Endometrial microvascular endothelial cells (primary cell): ENCODE data around the gene OLR1. TPM values are rescaled to one million over a fixed set of nuclear protein-coding genes. Genes with fewer than 3 reads are reported as not detected.

ENCODE experiments used
- in situ Hi-C: cut with HindIII; loops from 2 replicates; pipeline ENCODE4 v1.10.0; 2017; ENCODE audit warnings: low sequenced_read_pairs, low pct_unique_long_range_greater_than_20kb; ENCODE audit errors: inconsistent ontology term
- total RNA-seq: library from RNA; depleted of rRNA; stranded (reverse); fragments of >200 nt; gene quantifications from one replicate; pipeline ENCODE4 v1.2.3, GENCODE V29; 2015; ENCODE audit errors: inconsistent ontology term

The OLR1 gene
- total RNA-seq, 1 donor from 2014 or later: 1.5 TPM

DNA sequence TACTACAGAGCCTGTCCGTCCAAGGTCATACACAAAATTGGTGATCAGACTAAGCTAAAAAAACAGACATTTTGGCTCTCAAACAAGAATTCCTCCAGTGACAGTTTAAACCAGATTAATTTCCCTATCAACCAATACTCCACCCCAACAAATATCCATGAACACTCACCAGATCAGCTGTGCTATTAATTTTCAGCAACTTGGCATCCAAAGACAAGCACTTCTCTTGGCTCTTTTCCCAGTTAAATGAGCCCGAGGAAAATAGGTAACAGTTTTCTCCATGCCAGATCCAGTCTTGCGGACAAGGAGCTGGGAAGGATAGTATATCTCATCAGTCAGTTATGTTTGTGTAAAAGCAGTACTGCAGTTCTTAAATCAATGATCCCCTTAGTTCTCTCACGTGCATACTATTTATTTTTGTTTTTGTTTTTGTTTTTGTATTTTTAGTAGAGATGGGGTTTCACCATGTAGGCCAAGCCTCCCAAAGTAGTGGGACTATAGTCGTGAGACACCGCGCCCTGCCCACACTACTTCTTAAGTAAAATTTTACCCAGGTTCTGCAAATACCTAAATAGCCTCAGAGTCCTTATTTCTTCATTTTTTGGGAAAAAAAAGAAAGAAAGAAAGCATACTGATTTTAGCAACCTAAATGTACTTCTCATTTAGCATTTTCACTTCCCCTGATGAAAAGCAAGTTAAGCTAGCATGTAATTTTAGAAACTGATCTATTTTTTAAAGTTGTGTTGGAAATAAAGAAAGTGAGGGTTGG is 11.1 kb downstream of the OLR1 start:
- in situ Hi-C loops: loop anchor here (25.0 kb wide), 1 partner anchor 424 kb away; the partner anchor contains the start of gene CLECL1

DNA sequence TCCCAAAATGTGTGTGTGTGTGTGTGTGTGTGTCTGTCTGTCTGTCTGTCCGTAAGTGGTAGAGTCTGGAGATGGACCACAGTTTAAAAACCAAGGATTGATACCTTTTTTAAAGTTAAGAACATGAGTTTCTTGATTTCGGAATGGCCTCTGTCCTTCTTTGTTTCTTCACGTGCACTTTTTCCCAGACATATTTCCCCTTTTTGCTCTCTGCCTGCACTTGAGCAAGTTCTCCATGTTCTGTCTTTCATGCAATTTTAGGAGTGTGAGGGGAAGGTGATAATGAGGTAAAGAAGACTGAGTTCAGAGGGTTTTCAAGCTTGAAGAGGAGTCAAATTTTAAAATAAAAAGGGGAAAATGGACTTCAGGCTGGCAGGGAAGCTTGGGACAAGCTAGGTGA is 12.7 kb downstream of the OLR1 start:
- in situ Hi-C loops: loop anchor here (25.0 kb wide), 1 partner anchor 422 kb away; the partner anchor contains the start of gene CLECL1

DNA sequence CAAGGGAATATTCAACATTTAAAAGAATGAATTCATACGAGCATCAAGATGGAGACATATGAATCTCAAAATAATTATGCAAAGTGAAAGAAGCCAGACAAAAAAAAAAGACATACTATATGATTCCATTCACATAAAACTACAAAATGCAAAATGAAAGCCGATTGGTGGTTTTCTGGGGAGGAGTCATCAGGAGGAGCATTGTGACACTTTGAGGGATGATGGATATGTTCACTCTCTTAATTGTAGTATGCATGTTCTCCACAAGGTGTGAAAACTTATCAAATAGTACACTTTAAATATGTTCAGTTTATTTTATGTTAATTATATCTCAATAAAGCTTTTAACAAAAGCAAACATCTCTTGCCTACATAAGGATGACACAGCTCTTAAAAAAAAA is 13.5 kb downstream of the OLR1 start:
- in situ Hi-C loops: loop anchor here (25.0 kb wide), 1 partner anchor 421 kb away; the partner anchor contains the start of gene CLECL1

DNA sequence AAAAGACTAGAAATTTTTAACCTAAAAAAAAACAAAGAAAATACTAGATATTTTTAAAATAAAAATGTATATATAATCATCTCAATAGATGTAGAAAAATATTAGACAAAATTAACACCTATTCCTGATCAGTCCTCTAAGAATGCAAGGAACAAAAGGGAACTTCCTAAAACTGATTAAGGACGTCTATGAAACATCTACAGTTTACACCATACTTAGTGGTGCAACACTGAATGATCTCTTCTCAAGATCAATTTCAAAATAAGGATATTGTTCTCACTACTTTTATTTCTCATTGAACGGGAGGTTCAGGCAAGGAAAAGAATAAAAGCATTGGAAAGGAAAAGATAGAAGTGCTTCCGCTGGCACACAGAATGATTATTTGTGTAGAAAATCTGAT is 16.0 kb downstream of the OLR1 start:
- in situ Hi-C loops: loop anchor here (25.0 kb wide), 1 partner anchor 419 kb away; the partner anchor contains the start of gene CLECL1

DNA sequence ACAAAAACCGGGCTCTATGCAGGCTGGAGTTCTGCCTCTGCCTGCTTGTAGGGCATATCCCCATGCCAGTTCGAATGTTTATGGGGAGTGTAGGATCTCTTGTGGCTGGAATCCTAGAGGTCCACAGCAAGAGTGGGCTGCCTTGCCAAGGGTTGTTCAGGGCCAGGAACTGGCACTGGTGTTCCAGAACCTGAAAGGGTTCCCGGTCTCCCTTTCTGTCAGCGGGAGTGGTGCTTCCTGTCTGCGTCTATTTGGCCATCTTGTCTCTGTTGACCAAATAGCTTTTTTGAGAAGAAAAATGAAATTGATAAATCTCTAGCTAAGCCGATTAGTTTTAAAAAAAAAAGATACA is 17.8 kb downstream of the OLR1 start:
- in situ Hi-C loops: loop anchor here (25.0 kb wide), 1 partner anchor 417 kb away; the partner anchor contains the start of gene CLECL1

DNA sequence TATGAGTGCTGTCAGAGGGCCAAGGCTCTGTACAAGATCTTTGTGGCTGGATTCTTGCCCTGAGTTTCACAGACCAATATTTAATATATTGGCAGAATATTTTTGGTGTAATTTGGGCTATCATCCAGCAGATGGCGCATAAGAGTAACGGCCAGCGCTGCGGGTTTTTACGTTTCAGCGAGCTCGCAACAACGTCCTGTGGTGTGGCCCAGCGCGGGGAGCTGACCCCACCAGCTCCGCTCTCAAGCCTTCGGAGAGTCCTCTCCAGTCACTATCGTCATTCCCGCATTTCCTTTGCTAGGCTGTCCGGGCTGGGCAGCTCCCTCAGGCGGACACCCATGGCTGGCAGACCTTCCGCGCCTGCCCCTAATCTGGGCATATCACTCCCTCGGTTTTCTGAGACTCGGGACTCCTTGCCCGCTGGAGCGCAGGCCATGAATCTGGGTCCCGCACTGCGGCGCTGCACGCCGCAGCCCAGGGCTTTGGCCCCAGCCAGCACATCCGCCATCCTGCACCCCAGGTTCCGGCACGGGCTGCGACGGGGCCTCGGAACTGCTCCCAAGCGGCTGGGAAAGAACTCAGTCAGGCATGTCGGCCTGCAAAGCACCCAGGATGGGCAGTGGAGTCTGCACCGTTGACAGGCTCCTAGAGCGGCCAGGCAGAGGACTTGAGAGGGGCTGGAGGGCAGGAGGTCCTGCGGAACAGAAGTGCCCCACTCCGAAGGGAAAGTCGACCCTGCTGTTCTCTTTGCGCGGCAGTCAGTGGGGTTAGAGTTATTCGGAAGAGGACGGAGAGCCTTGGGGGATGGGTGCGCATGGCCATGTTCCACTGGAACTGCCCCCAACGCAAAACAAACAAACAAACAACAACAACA is 18.4 kb downstream of the OLR1 start:
- in situ Hi-C loops: loop anchor here (25.0 kb wide), 1 partner anchor 416 kb away; the partner anchor contains the start of gene CLECL1

DNA sequence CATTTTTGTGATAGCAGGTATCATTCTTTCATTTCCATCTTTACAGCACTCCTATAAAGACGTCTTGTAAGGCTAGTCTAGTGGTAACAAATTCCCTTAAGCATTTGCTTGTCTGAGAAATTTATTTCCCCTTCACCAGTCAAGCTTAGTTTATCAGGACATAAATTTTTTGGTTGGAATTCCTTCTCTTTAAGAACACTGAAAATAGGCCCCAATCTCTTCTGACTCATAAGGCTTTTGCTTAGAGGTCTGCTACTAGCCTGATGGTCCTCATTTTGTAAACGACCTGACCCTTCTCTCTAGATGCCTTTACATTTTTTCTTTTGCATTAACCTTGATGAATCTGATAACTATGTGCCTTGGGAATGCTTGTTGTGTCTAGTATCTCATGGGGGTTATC is 20.3 kb downstream of the OLR1 start:
- in situ Hi-C loops: loop anchor here (25.0 kb wide), 1 partner anchor 414 kb away; the partner anchor contains the start of gene CLECL1

DNA sequence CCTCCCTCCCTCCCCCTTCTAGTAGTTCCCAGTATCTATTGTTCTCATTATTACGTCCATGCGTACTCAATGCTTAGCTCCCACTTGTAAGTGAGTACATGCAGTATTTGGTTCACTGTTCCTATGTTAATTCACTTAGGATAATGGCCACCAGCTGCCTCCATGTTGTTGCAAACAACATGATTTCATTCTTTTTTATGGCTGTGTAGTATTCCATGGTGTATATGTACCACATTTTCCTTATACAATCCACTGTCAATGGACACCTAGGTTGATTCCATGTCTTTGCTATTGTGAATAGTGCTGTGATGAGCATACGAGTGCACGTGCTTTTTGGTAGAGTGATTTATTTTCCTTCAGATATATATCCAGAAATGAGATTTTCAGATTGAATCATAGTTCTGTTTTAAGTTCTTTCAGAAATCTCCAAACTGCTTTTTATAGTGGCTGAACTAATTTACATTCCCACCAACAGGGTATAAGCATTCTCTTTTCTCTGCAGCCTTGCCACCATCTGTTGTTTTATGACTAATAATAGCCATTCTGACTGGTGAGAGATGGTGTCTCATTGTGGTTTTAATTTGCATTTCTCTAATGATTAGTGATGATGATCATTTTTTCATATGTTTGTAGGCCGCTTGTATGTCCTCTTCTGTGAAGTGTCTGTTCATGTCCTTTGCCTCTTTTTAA is 24.1 kb downstream of the OLR1 start:
- in situ Hi-C loops: no loop called here

DNA sequence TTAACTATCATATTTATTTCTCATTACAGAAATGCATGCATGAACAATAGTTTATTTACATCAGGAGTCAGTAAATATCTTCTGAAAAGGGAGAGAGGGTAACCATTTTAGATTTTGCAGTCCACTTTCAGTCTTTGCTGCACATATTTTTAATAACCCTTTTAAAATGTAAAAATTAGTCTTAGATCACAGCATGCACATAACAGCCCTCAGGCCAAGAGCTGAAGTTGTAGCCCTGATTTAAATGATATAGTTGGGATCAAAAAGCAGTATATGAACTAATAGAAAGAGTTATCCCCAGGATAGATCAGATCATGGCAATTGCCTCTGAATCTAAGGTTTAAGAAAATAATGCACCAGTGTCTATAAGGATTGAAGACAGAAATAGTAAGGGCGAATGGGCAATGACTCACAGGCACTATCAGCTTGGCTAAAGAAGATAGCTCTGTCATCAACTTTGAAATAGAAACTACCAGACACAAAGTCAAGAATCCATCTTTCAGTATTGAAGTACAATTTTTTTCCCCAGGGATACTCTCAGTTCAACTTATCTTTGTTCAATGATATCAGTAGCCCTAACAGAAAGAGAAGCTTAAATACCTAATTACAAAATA is 28.8 kb downstream of the OLR1 start:
- in situ Hi-C loops: no loop called here

DNA sequence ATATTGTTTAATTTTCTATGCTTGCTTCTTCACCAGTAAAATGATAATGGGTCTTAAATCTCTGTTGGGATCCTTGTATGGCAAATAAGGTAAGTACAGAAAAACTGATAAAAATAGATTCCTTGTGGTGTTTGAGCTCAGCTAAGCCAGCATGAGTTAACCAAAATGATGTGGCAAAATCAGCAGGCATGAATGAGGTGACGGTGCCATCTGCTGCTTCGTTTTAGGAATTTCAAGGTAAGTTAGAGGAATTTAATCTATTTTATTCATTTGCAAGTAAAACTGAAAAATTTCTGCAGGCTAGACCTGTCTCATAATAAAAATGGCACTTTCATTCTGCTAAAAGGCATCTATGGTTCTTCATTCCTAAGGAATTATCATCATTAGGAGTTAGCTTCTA is 31.9 kb downstream of the OLR1 start:
- in situ Hi-C loops: no loop called here

DNA sequence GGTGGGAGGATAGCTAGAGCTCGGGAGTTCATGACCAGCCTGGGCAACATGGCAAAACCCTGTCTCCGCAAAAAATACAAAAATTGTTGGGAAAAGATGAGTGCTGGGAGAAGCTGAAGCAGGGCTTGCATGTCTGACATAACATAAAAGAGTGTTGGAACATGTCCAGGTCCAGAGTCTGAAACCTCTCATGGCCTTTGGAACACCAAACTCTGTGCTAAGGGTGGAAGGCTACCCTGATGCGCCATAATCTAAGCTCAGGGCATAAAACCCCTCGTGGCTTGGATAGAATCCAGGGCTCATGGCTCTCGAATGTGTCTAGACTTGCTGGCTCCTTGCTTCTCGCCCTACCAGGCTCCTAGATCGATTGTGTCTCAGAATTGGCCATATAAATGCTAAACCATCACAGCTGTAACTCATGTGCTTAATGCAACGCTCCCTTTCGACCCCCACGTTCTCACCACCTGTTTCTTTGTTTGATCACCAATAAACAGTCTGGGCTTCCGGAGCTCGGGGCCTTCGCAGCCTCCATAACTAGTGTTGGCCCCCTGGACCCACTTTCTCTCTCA is 35.2 kb downstream of the OLR1 start:
- in situ Hi-C loops: no loop called here

DNA sequence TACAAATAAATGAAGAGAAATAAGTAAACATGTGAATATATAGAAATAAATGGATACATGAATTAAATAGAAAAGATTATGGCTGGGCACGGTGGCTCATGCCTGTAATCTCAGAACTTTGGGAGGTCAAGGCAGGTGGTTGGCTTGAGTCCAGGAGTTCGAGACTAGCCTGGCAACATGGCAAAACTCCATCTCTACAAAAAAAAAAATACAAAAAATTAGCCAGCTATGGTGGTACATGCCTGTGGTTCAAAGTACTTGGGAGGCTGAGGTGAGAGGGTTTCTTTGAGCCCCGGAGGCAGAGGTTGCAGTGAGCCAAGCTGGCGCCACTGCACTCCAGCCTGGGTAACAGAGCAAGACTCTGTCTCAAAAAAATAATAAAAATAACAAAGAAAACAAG is 36.8 kb downstream of the OLR1 start:
- in situ Hi-C loops: no loop called here

DNA sequence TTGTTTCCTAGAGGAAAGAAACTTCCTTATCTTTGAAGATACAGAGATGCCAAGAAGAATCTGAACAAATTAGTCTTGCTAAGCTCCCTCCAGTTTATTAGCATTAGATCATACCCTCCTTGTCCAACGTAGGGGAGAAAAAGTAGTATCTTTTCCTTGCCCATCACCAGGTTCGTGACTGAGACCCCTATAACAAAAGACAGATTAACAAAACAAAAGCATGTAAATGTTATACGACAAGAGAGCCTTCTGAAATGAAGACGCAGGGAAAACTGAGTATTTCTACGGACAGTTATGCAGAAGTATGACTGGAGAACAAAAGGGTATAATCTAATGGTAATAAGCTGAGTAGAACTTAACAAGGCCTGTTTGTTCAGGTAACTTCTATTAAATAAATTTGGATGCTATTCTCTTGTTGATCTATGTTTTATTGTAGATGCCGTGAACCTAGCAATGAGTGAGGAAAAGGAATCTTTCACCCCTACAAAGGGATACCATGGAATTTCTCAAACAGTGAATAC is 39.0 kb downstream of the OLR1 start:
- in situ Hi-C loops: no loop called here

DNA sequence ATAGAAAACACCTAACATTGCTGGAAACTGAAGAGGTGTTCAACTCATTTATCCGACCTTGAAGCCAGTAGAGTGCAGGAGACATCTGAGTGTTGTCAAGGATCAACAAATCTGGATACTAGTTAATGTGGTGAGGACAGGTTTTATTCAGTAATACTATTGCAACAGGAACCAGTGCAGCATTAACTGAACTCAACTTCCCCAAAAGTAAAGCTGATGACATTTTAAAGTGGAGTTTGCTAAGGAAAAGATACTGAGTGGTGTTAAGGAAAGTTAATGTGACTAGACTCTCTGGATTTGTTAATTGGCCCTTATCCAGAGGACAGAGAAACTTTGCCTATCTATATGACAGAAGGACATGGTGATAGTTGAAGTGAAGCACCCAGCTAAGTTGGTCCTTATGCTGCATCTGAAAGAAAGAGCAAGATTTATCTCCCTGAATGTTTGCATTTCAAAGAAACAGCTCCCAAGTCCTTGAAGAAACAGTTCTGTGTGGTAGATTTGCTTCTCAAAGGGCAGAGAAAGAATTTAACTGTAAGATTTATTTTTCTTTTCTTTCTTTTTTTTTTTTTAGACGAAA is 40.7 kb downstream of the OLR1 start:
- in situ Hi-C loops: no loop called here

DNA sequence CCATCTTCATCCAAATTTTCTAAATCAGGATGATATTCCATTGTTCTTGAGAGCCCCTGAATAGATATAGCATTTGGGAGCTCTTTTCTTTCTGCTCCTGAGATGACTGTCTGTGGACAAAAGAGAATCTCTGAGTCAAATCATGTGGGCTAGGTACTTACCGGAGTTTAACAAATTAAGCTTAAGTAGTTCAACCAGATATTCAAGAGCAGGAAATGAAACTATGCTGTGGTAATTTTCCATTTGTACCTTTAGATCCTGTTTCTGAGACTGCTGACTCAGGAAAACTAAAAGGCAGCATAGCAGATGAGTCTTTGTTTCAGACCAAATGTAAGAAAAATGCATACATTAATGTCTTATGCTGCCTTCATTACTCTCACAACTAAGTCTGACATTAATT is 41.9 kb downstream of the OLR1 start, which contains the start of gene CLEC7A:
CLEC7A (minus strand) TSS at position 158 of the 400 bp plus-strand sequence; CDS start at position 41, 117 bp downstream.
- in situ Hi-C loops: no loop called here

DNA sequence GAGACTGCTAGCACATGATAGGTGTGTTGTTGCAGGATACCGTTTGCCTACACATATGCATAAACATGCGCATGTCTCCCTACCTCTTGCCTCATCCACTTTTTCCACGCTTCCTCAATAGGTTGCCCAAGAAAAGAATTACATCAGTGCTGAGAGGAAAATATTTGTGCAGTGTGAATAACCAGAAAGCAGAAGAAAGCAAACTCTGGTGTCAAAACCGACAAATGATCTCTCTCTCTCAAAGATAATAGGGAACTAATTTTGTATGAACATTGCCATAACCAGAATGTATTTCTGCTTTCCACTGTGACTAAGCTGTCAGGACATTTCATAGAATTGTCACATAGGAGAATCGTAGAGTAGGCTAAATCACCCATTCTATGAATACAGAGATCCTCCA is 43.2 kb downstream of the OLR1 start:
- in situ Hi-C loops: no loop called here

DNA sequence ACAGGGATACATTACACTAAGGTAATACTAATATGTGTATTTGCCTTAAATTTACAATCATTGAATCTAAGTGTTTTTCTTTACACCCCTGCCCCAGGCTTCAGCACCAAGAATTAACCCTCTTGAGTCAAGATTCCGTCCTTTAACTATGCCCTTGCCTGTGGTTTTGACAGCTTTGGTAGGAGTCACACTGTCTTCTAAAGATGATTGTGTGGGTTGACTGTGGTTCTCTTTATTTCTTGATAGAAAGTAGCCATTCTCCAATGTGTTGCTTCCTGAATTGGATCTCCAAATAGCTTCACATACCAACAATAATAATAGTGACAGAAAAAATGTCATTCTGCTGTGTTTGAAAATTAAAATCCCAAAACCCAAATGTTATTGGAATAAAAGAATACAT is 45.5 kb downstream of the OLR1 start:
- in situ Hi-C loops: no loop called here

DNA sequence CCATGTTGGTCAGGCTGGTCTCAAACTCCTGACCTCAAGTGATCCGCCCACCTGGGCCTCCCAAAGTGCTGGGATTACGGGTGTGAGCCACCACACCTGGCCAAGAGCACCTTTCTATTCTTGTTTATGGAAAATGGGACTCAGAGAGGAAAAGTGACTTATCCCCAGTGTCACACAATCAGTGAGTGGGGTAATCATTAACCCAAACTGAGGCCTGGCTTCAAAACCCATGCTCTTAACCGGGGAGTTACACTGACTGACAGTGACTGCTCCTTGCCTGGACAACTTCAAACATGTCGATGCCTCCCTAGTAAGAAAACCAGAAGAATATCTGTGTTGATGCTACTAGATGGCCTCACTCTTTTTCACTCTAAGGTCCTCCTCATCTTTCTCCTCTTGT is 49.2 kb downstream of the OLR1 start:
- in situ Hi-C loops: no loop called here
